ENCODE results near the gene TMEM30A. TPM values are rescaled to one million over a fixed set of nuclear protein-coding genes. Genes with fewer than 3 reads are reported as not detected.

TMEM30A gene
- total RNA-seq, 2 donors from 2014 or later = 20.8 to 60.7 TPM

DNA sequence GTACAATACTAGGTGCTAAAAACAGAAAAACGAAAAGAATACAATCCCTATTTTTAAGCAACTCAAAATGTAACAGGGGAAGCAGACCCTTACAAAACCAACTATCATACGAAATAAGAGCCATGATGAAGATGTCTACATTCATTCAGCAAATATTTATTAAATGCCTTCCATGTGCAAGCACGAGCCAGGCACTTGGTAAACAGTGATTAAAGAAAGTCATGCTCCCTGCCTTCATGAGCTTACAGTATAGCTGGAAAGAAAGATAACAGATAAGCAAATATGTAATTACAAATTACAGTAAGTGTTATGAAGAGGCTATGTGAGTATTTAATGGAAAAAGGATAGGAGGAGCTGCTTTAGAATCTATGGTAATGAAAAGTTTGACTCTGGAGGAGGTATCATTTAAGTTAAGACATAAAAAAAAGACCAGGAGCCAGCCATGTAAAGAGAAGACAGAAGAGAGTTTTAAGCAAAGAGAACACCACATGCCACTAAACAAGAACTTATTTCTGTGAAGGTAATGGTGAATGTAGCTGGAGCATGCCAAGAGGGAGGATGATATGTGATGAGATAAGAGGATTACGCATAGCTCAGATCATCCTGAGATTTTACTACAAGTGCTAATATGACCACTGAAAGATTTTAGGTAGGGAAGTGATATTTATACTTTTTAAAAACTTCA lies 21.7 kb downstream of the TMEM30A start:
- Histone ChIP-seq H3K27ac (no peak overlapping the region), H3K36me3 (replicated peaks in 1 of 2; ENCODE audit: insufficient read depth in 1 of 2, low read depth in 2 of 2) (peaks cover 0 to 18% of the 10 kb centered on the region in 2 donors), H3K9me3 (no peaks in the 10 kb centered on the region), H3K4me3 (no peak overlapping the region), H3K27me3 (no peaks in the 10 kb centered on the region), H3K4me1 (peaks cover 13% of the 10 kb centered on the region)
- WGBS, 2 donors = 58 to 70% methylated on average over 4 of the region's 4 CpGs
- no peak for TF ChIP-seq POLR2A (IDR thresholded peaks at IDR 0.05)
- TF ChIP-seq, protein P1, sequence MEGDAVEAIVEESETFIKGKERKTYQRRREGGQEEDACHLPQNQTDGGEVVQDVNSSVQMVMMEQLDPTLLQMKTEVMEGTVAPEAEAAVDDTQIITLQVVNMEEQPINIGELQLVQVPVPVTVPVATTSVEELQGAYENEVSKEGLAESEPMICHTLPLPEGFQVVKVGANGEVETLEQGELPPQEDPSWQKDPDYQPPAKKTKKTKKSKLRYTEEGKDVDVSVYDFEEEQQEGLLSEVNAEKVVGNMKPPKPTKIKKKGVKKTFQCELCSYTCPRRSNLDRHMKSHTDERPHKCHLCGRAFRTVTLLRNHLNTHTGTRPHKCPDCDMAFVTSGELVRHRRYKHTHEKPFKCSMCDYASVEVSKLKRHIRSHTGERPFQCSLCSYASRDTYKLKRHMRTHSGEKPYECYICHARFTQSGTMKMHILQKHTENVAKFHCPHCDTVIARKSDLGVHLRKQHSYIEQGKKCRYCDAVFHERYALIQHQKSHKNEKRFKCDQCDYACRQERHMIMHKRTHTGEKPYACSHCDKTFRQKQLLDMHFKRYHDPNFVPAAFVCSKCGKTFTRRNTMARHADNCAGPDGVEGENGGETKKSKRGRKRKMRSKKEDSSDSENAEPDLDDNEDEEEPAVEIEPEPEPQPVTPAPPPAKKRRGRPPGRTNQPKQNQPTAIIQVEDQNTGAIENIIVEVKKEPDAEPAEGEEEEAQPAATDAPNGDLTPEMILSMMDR (IDR thresholded peaks at IDR 0.05) = no peak
- no peak for ATAC-seq
- intact Hi-C loops (cut with DNase I) = loop anchor here (10.0 kb wide), 1 partner anchor 262 kb away; no protein-coding TSS in a partner anchor
- no peak for DNase-seq

- no peak for ATAC-seq
- Histone ChIP-seq H3K4me1 (no peaks in the 10 kb centered on the region), H3K27me3 (no peaks in the 10 kb centered on the region), H3K4me3 (no peak overlapping the region), H3K9me3 (no peaks in the 10 kb centered on the region), H3K36me3 (replicated peaks in 1 of 2; ENCODE audit: insufficient read depth in 1 of 2, low read depth in 2 of 2) (peaks cover 0 to 20% of the 10 kb centered on the region in 2 donors), H3K27ac (no peak overlapping the region)
- no peak for TF ChIP-seq POLR2A (IDR thresholded peaks at IDR 0.05)
- TF ChIP-seq, protein P1 (IDR thresholded peaks at IDR 0.05) = no peak
- intact Hi-C loops (cut with DNase I) = loop anchor here (10.0 kb wide), 1 partner anchor 264 kb away; no protein-coding TSS in a partner anchor
- no peak for DNase-seq
- 92 to 100% methylated on average over 1 of the region's 1 CpG for WGBS, 2 donors
Observed at GRCh38 chr6:75261299-75261698, 23.3 kb downstream of the TMEM30A start.

DNA sequence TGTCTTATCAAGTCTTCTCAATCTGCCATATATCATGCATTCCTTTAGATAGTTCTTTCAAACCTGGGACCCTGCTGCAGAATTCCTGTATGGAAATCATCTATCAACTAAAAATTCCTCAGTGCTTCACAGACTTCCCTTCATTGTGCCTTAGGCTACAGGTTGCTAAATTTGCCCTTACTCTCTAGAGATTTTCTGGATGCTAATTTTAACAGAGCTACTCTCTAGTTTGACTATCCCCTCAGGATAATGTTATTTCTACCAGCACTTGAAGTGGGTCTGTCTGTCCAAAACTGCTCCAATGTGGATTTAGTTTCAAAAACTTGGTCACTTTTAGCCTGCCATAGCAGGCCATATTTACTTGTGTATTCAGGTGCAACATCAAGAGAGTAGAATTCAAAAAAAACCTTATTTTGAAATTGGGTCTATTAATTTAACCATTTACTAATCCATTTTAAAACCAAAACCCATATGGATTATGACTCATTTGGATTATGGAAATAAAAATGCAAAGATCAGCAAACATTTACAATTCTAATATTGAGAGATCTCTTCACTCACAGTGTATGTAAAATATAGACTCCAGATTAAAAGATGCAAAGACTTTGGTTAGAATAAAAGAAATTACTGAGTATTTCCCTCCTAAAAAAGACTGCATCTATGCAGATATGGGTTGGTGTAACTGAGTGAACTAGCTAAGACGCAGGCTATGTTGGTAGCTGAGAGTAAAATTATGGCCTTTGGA lies 27.1 kb downstream of the TMEM30A start:
- peaks cover 0 to 18% of the 10 kb centered on the region in 2 donors for H3K36me3 ChIP-seq (replicated peaks in 1 of 2; ENCODE audit: insufficient read depth in 1 of 2, low read depth in 2 of 2)
- intact Hi-C loops (cut with DNase I) = no loop called here
- no peak overlapping the region for H3K4me3 ChIP-seq
- H3K27me3 ChIP-seq = no peaks in the 10 kb centered on the region
- ATAC-seq = no peak
- DNase-seq = no peak
- TF ChIP-seq POLR2A (IDR thresholded peaks at IDR 0.05) = no peak
- TF ChIP-seq, protein P1 (IDR thresholded peaks at IDR 0.05) = no peak
- WGBS, 2 donors = 100% methylated on average over 1 of the region's 1 CpG
- no peak overlapping the region for H3K27ac ChIP-seq
- no peaks in the 10 kb centered on the region for H3K9me3 ChIP-seq
- no peaks in the 10 kb centered on the region for H3K4me1 ChIP-seq

GRCh38 chr6:75250552-75250951 lies 34.0 kb downstream of the TMEM30A start:
- TF ChIP-seq, protein P1 (IDR thresholded peaks at IDR 0.05) = no peak
- DNase-seq (no peak), ATAC-seq (no peak)
- Histone ChIP-seq H3K27ac (no peak overlapping the region), H3K9me3 (no peaks in the 10 kb centered on the region), H3K27me3 (no peaks in the 10 kb centered on the region), H3K4me3 (no peak overlapping the region), H3K36me3 (replicated peaks in 1 of 2; ENCODE audit: insufficient read depth in 1 of 2, low read depth in 2 of 2) (peaks cover 0 to 3% of the 10 kb centered on the region in 2 donors), H3K4me1 (no peaks in the 10 kb centered on the region)
- WGBS, 2 donors = 58 to 61% methylated on average over 2 of the region's 2 CpGs
- intact Hi-C loops (cut with DNase I) = no loop called here

All from body of pancreas (tissue), 4 donors.